Activated CD8-positive, alpha-beta T cell treated with anti-CD3 and anti-CD28 coated beads for 36 hours (primary cell): Measurements from ENCODE around the gene PPIF. TPM values are rescaled to one million over a fixed set of nuclear protein-coding genes. Genes with fewer than 3 reads are reported as not detected.

Experiments used
- ATAC-seq: fragments of 200-7000 bp; cut with Tn5 transposase; one replicate; pipeline ENCODE4 v1.10.0; 2021; ENCODE audit warnings: mild to moderate bottlenecking, moderate library complexity
- CTCF ChIA-PET: fragments of 350-600 bp; sonication (Branson Sonifier 250); formaldehyde crosslinking; loops from one replicate; lab custom pipeline; 2021; ENCODE audit warnings: antibody characterized with exemption; lab: Charles Lee
- POLR2A ChIA-PET: fragments of 350-600 bp; sonication (Branson Sonifier 250); formaldehyde crosslinking; loops from one replicate; lab custom pipeline; 2021; ENCODE audit warnings: antibody characterized with exemption; lab: Charles Lee
- DNase-seq: peaks from one replicate; pipeline ENCODE4 v3.0.0-alpha.2; 2020
- H3K27ac Mint-ChIP-seq: one replicate; pipeline ENCODE4 v1.8.0; 2021; ENCODE audit warnings: mild to moderate bottlenecking, mixed read lengths
- H3K27me3 Mint-ChIP-seq: one replicate; pipeline ENCODE4 v1.8.0; 2021; ENCODE audit warnings: mixed read lengths
- H3K36me3 Mint-ChIP-seq: one replicate; pipeline ENCODE4 v1.8.0; 2021; ENCODE audit warnings: low read depth, mixed read lengths
- H3K4me1 Mint-ChIP-seq: one replicate; pipeline ENCODE4 v1.8.0; 2021; ENCODE audit warnings: low read depth, mixed read lengths
- H3K4me3 Mint-ChIP-seq: one replicate; pipeline ENCODE4 v1.8.0; 2021; ENCODE audit warnings: mild to moderate bottlenecking, moderate library complexity, mixed read lengths
- H3K9me3 Mint-ChIP-seq: one replicate; pipeline ENCODE4 v1.8.0; 2021; ENCODE audit warnings: mixed read lengths
- intact Hi-C: fragments of 100-400 bp; cut with micrococcal nuclease; formaldehyde crosslinking; loops from one replicate; pipeline ENCODE4 v1.10.0; 2022
- total RNA-seq, 2 experiments: library from RNA; stranded (reverse); gene quantifications; one replicate each; pipeline ENCODE4 v1.2.3, GENCODE V29; 2021
- TF ChIP-seq, protein P1 (sequence below): fragments of 200-600 bp; IDR thresholded peaks from one replicate; pipeline ENCODE4 v1.8.0; 2022; ENCODE audit warnings: antibody characterized with exemption, mild to moderate bottlenecking

The PPIF gene
- total RNA-seq, 2 experiments from 2014 or later, result 81.5 to 88.6 TPM

DNA sequence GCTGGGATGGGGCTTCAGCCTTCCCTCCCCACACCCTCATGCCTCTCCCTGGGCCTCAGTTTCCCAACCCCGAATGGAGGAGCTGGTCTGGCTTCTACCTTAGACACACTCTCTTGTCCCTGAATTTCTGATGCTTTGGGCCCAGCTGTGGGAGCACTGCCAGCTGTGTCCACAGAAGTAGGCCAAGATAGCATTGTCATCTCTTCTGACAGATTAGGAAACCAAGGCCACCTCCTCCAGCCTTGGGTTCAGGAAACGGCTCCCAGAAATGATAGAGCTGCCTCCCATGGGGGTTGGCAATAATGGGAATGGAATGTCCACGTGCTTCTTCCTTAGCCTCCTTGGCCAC is 1.3 kb downstream of the PPIF start:
- H3K4me3 Mint-ChIP-seq, result peak overlapping the region; percentile 86
- H3K36me3 Mint-ChIP-seq, result peaks cover 48% of the 10 kb centered on the region
- peaks cover 31% of the 10 kb centered on the region for H3K4me1 Mint-ChIP-seq
- ATAC-seq (no peak), DNase-seq (no peak)
- POLR2A ChIA-PET, result interaction anchor here (1.0 to 13.2 kb wide), 11 partner anchors 9 to 106 kb away, joined by 3 to 155 read pairs (median 6); no protein-coding TSS in a partner anchor
- CTCF ChIA-PET, result interaction anchor here (0.7 to 4.0 kb wide), 10 partner anchors 9 to 107 kb away, joined by 3 to 25 read pairs (median 4); partner anchors contain the start of gene ZCCHC24
- H3K9me3 Mint-ChIP-seq, result no peaks in the 10 kb centered on the region
- intact Hi-C loops, result loop anchor here (5.0 kb wide), 1 partner anchor 56 kb away; no protein-coding TSS in a partner anchor
- TF ChIP-seq, protein P1, sequence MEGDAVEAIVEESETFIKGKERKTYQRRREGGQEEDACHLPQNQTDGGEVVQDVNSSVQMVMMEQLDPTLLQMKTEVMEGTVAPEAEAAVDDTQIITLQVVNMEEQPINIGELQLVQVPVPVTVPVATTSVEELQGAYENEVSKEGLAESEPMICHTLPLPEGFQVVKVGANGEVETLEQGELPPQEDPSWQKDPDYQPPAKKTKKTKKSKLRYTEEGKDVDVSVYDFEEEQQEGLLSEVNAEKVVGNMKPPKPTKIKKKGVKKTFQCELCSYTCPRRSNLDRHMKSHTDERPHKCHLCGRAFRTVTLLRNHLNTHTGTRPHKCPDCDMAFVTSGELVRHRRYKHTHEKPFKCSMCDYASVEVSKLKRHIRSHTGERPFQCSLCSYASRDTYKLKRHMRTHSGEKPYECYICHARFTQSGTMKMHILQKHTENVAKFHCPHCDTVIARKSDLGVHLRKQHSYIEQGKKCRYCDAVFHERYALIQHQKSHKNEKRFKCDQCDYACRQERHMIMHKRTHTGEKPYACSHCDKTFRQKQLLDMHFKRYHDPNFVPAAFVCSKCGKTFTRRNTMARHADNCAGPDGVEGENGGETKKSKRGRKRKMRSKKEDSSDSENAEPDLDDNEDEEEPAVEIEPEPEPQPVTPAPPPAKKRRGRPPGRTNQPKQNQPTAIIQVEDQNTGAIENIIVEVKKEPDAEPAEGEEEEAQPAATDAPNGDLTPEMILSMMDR, result no peak
- peak overlapping the region; percentile 94 for H3K27ac Mint-ChIP-seq
- H3K27me3 Mint-ChIP-seq, result no peaks in the 10 kb centered on the region

DNA sequence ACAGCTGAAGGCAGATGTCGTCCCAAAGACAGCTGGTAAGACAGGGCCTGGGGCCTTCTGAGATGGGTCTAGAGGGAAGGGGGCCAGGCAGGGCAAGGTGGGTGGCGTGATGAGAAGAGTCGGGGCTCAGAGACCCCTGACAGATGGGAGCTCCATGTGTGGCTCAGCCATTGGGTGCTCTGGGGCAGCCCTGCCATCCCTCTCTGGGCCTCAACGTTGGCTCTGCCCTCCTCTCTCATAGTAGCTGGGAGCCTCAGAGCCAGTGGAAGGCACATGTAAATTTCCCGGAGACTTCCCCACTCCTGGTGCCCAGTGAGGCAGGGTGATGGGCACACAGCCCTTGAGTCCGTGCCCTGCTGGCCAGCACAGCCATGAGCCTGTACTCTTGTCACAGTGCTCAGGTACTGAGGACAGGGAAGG is 1.8 kb downstream of the PPIF start:
- TF ChIP-seq, protein P1, result no peak
- H3K4me3 Mint-ChIP-seq, result peak overlapping the region; percentile 86
- ChIA-PET POLR2A (interaction anchor here (1.0 to 13.2 kb wide), 9 partner anchors 8 to 106 kb away, joined by 3 to 155 read pairs (median 19); no protein-coding TSS in a partner anchor), CTCF (interaction anchor here (0.7 to 4.0 kb wide), 7 partner anchors 15 to 107 kb away, joined by 3 to 25 read pairs (median 5); partner anchors contain the start of gene ZCCHC24)
- peak overlapping the region; percentile 94 for H3K27ac Mint-ChIP-seq
- ATAC-seq, result no peak
- H3K36me3 Mint-ChIP-seq, result peaks cover 53% of the 10 kb centered on the region
- DNase-seq, result no peak
- peaks cover 36% of the 10 kb centered on the region for H3K4me1 Mint-ChIP-seq
- H3K9me3 Mint-ChIP-seq, result no peaks in the 10 kb centered on the region
- intact Hi-C loops, result loop anchor here (5.0 kb wide), 1 partner anchor 57 kb away; no protein-coding TSS in a partner anchor
- H3K27me3 Mint-ChIP-seq, result no peaks in the 10 kb centered on the region

DNA sequence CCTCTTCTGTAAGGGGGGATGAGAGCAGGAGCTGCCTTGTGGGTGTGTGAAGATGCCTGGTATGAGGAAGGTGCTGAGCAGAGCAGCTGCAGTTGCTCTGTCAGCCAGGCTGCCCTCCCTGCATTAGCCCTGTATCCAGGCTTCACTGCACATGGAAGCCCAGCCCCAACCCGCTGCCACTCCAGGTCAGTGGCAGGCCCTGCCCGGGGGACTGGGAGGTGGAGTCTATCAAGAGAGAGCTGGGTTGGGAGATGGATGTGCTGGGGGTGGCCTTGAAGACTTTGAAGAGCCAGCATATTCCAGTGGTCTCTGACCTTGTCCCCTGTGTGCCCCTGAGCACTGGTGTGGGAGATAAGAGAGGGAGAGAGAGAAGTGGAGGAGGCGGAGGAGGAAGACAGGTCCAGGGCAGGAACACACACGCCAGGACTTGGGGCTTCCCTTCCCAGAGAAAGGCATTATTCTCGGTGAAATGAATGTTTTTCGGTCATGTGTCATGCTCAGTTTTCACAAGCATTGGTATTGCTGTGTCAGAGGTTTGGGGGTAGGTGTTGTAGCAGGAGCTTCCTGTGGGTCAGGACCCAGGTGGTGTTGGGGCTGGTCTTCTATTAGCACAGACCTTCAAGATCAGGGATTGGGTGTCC is 2.6 kb downstream of the PPIF start:
- H3K4me3 Mint-ChIP-seq, result peak overlapping the region; percentile 86
- H3K27me3 Mint-ChIP-seq, result no peaks in the 10 kb centered on the region
- peaks cover 43% of the 10 kb centered on the region for H3K4me1 Mint-ChIP-seq
- ATAC-seq (no peak), DNase-seq (no peak)
- ChIA-PET CTCF (interaction anchor here (2.1 to 4.0 kb wide), 2 partner anchors 16 to 24 kb away, joined by 7 to 25 read pairs; no protein-coding TSS in a partner anchor), POLR2A (interaction anchor here (1.2 to 13.2 kb wide), 7 partner anchors 9 to 107 kb away, joined by 3 to 155 read pairs (median 9); no protein-coding TSS in a partner anchor)
- H3K36me3 Mint-ChIP-seq, result peaks cover 61% of the 10 kb centered on the region
- peak overlapping the region; percentile 94 for H3K27ac Mint-ChIP-seq
- intact Hi-C loops, result loop anchor here (5.0 kb wide), 2 partner anchors 33 to 58 kb away; no protein-coding TSS in a partner anchor
- H3K9me3 Mint-ChIP-seq, result no peaks in the 10 kb centered on the region
- TF ChIP-seq, protein P1, result no peak

DNA sequence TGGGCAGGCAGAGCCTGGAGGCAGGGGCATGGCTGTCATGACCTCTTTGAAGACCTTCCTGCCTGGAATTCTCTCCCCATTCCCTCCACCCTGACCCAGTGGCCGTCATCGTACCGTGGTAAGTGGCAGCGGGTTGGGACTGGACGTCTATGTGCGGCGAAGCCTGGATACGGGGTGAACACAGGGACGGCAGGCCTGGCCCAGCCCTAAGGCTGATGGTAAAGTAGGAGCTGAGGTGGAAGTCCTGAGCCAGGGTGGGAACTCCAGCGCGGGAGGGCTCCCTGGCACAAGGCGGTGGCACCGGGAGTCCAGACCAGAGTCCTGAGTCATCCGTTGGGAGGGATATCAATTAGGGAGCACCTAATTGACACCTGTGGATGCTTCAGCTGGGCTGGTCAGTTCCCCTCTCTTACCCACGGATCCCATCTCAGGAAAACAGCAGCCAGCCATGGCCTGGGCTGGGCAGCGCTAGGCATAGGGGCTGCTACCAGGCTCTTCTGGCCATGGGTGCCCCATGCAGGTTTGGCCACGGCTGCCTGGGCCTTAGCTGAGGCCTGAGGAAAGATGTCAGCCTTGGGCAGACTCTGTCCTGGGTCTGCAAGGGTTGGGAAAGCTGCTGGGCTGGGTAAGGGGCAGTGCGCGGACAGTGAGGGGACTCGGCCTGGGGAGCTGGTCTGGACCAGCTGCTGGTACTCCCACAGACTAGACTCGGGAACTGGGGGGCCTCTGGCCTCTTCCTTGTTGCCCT is 3.3 kb downstream of the PPIF start:
- intact Hi-C loops, result loop anchor here (5.0 kb wide), 1 partner anchor 33 kb away; no protein-coding TSS in a partner anchor
- DNase-seq (no peak), ATAC-seq (no peak)
- TF ChIP-seq, protein P1, result no peak
- Mint-ChIP-seq H3K27me3 (no peaks in the 10 kb centered on the region), H3K4me3 (no peak overlapping the region), H3K36me3 (peaks cover 68% of the 10 kb centered on the region), H3K9me3 (no peaks in the 10 kb centered on the region), H3K4me1 (peaks cover 48% of the 10 kb centered on the region), H3K27ac (peak overlapping the region; percentile 20)
- ChIA-PET POLR2A (interaction anchor here (1.2 to 13.2 kb wide), 6 partner anchors 10 to 108 kb away, joined by 5 to 155 read pairs (median 14); no protein-coding TSS in a partner anchor), CTCF (interaction anchor here (2.1 kb wide), 1 partner anchor 24 kb away, joined by 7 read pairs; no protein-coding TSS in a partner anchor)
